Measurements from ENCODE around the gene GNAQ.
"Not testable (repeated sequence)": the region's sequence is repeated elsewhere in the genome, so short reads cannot be mapped to it uniquely, and the experiment has no call there.

DNA sequence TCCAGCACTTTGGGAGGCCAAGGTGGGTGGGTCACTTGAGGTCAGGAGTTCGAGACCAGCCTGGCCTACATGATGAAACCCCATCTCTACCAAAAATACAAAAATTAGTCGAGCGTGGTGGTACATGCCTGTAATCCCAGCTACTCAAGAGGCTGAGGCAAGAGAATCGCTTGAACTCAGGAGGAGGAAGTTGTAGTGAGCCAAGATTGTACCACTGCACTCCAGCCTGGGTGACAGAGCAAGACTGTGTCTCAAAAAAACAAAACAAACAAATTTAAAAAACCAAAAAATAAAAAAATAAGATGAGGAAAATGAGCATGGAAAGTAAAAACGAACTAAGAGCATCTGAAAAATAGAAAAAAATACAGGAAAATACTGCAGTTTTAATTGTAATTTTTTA is 152.8 kb downstream of the GNAQ start:
- TF ChIP-seq, protein P1, sequence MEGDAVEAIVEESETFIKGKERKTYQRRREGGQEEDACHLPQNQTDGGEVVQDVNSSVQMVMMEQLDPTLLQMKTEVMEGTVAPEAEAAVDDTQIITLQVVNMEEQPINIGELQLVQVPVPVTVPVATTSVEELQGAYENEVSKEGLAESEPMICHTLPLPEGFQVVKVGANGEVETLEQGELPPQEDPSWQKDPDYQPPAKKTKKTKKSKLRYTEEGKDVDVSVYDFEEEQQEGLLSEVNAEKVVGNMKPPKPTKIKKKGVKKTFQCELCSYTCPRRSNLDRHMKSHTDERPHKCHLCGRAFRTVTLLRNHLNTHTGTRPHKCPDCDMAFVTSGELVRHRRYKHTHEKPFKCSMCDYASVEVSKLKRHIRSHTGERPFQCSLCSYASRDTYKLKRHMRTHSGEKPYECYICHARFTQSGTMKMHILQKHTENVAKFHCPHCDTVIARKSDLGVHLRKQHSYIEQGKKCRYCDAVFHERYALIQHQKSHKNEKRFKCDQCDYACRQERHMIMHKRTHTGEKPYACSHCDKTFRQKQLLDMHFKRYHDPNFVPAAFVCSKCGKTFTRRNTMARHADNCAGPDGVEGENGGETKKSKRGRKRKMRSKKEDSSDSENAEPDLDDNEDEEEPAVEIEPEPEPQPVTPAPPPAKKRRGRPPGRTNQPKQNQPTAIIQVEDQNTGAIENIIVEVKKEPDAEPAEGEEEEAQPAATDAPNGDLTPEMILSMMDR (IDR thresholded peaks at IDR 0.05), result not testable (repeated sequence)
- TF ChIP-seq EZH2 (IDR thresholded peaks at IDR 0.05; ENCODE audit: borderline replicate concordance, insufficient read depth, low read depth, low read length, poor library complexity, severe bottlenecking), result not testable (repeated sequence)

Data from B cell (primary cell).